Left ventricle myocardium superior (tissue), 1 donor: Measurements from ENCODE around the gene ARRB1. TPM values are rescaled to one million over a fixed set of nuclear protein-coding genes. Genes with fewer than 3 reads are reported as not detected.
"Not testable (repeated sequence)": the region's sequence is repeated elsewhere in the genome, so short reads cannot be mapped to it uniquely, and the experiment has no call there.

Experiments
- ATAC-seq: fragments of 200-7000 bp; cut with Tn5 transposase; one replicate; pipeline ENCODE4 v1.9.1; 2020; ENCODE audit warnings: mild to moderate bottlenecking, moderate library complexity
- DNase-seq: peaks from one replicate; pipeline ENCODE4 v3.0.0-alpha.2; 2020
- intact Hi-C: fragments of 100-400 bp; cut with micrococcal nuclease; formaldehyde crosslinking; loops from one replicate; pipeline ENCODE4 v1.11.0; 2022
- total RNA-seq: library from RNA; stranded (reverse); fragmentation: NEBNext Ultra II Directional; extraction: Animal tissue kit (Norgen Biotek cat#: 25700); gene quantifications from one replicate; pipeline ENCODE4 v1.2.1, GENCODE V29; 2021
- donor health status: DM: no; HTN: yes; CAD: no; lungs with severe emphysema.

Gene ARRB1
- total RNA-seq, 1 donor from 2014 or later = 26.5 TPM

DNA sequence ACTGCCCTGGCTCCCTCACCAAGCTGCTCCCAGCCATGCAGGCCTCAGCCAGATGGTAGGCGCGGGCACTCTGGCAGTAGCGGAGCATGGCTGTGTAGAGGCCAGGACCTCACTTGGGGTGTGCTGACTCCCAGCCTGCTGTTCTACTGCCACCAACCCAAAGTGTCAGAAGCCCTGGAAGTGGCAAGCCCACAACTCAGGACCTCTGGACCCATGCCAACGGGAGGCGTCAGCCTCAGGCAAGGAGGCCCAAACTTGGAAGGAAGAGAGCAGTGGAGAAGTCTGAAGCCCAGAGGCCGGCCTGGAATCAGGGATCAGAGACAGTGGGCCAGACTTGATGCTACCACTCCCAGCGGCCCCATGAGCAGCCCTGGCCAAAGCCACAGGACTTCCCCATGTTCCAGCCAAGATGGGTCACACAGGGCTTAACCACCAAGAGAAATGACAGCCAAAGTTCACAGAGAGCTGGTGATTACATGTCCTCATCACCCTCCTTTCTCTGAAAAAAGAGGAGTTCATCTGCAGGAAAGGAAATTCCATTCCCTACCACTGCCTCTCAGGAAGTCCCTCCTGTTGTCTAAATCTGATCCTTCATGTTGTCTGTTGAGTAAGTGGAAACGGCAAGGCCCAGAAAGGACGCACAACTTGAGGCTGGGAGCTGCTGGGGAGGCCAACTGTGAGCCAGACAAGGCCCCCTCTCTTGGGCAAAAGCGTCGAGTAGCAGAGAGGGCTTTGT is 4.4 kb downstream of the ARRB1 start:
- DNase-seq = peak; percentile 73
- ATAC-seq = no peak
- intact Hi-C loops = no loop called here

DNA sequence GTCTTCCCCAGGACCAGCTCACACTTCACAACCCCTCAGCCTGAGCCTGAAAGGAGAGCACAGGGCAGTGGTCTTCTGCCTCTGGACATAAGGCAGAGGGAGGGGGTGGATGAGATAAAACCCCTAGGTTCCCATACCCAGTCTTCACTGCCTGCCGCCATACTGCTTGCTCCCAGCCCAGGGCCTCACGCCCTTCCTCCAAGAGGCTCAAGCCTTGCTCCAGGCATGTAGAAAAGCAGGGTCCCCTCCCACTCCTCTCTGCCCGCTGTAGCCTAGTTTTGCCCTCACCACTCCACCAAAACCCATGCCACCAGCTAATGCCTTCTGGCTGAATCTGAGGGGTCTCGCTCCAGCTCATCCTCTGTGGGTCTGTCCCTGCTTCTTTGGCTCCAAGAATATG is 5.2 kb downstream of the ARRB1 start:
- intact Hi-C loops = no loop called here
- ATAC-seq (no peak), DNase-seq (no peak)

DNA sequence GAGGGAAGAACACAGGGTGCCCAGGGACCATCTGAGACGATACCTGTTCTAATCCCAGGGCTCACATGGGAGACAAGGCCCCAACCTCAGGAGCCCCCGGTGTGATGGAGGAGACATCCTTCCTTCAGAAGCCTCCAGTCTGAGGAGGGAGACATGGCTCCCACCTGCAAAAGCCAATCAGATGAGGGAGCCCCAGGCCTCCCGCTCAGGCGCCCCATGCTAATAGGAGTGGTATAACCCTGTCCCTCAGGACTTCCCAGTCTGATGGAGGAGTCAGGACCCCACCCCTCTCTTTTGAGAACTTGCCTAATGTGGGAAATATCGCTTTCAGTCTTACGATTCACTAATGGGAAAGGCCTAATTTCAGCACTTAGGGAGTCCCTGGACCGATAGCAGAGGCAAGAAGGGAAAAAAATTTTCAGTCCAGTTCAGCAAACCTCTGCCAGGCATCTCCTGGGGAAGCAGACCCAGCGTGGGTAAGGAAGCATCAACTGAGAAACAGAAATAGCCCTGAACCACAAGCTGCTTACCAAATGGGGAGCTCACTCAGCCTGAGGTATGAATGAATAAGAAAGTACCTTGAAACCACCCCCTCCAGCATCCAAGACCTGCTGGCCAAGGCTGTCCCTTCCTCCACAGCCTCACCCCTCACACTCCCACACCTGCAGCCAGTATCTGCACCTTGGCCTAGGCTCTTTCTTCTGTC is 5.9 kb downstream of the ARRB1 start:
- DNase-seq (no peak), ATAC-seq (no peak)
- intact Hi-C loops = no loop called here

DNA sequence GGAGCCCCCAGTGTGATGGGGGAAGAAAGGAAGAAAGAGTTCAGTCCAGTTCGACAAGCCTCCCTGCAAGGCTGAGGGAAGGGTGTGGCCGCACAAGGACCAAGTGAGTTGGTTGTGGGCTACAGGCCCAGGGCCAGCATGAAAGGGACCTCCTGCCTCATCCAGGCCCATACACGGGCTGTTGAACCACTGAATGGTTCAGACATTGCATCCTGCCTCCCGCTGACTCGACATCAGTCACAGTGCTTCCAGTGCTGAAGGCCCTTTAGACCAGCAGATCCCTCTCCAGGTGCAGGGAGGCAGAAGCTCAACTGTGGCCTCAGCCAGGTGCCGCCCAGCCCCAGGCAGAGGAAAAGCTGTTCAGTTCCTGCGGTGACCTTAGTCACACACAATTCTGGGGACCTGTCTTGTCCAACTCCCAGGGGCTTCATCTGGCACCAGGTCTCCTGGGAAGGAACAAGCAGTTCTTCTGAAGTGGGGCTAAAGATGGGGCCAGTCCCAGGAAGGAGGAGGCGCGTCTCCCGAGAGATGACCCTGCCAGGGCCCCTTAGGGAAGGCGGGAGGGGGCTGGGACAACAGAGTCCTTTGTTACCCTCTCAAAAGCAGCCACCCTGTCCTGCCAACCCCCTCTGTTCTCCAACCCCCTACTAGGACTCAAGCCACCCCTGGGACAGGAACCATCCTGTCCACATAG is 6.6 kb downstream of the ARRB1 start:
- ATAC-seq (no peak), DNase-seq (no peak)
- intact Hi-C loops = no loop called here

DNA sequence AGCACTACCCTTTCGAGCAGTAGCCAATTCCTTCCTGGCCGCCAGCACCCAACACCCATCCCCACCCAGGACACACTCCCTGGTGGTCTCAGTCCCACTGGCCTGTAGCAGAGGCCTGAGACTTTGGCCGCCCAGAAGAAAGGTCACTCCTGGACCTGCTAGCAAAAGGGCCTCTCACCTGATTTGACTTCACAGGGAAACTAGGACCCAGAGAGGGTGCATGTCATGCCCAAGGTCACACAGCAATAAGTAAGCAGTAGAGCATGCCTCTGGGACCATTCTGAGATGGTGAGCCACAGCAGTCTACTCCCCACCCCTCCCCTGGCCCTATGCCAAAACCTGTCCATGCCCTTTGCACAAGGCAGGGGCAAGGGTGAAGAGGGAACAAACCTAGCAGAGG is 7.3 kb downstream of the ARRB1 start:
- ATAC-seq (no peak), DNase-seq (no peak)

DNA sequence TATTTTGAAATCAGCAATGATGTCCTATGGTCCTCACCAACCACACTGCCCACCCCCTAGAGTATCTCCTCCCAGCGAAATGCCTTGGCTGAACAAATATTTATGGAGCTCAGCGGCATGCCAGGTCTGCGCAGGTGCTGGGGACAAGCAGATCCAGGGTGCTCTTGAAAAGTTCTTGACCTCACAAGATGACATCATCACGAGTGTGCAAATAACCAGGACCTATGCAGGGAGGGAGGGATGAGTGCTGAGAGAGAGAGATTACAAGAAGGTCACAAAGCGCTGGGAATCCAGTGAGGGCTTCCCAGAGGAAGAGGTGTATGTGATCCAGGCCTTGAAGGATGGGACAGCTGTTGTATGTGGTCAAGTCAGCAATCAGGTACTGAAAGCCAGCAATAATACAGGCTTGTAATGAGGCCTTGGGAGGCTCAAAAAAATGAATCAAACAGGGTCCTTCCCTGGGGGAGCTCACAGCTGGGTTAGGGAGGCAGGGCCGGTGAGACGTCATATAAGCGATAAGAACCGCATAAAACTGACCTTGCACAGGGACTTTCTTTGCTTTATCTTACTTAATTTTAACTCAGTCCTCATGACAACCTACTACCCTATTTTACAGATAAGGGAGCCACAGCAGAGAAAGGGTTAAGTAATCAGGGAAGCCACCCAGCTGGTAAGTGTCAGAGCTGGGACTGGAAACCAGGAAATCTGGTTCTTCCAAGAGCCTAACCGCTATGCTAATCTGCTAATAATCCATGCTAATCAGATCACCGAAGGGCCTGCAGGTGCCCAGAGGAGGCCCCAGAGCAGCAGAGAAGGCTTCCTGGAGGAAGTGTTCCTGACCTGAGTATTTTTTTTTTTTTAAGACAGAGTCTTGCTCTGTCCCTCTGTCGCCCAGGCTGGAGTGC is 8.2 kb downstream of the ARRB1 start:
- peak; percentile 24 for DNase-seq
- intact Hi-C loops = no loop called here
- ATAC-seq = peak; percentile 10

More for the DNA sequence above, 7.3 kb downstream of the ARRB1 start:
- intact Hi-C loops = no loop called here

DNA sequence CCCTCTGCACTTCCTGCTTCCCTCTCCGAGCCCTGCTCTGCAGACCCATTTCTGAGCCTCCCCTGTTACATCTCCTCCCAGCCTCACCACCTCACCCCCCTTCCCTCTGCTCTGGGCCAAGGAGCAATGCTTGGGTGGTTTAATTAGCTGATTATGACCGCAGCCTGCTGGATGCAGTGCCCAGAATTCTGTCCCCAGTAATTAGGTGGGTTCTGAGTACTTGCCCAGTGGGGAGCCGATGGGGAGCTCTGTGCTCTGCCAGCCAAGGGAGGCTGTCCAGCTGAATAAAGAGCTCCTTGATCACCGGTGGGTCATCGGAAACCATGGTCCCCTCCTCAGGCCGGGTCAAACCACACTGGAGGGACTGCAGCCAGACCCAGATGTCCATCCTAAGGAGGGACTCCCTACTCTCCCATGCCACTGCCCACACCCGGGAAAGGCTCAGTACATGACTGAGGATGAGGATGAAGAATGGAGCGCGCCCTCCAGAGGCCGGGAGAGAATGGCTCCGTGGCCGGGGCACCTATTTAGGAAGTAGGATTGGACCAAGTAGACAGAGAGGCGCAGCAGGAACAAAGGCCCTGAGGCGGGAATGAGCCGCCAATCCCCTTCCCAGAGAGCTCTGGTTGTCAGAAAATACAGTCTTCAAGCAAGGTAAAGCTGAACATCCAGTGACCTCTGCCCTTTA is 9.1 kb downstream of the ARRB1 start:
- DNase-seq (peak; percentile 31), ATAC-seq (no peak)
- intact Hi-C loops = no loop called here

DNA sequence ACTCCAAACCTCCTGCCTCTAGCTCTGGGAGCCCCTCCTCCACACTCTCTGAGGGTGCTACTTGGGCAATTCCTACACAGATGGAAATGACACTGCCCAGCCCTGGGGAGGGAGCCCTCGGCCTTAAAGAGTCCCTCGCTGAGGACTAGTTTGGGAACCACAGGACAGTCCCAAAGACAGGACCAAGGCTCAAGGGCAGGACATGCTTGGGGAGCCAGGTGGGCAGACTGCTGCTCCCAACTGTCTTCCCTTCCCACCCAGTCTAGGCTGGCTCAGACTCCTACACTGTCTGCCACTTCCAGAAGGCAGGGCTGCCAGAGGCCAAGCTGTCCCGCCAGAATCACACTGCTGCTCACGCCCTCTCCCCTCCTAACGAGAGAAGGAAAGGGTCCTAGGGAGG is 9.8 kb downstream of the ARRB1 start:
- DNase-seq (no peak), ATAC-seq (peak; percentile 4)
- intact Hi-C loops = no loop called here

DNA sequence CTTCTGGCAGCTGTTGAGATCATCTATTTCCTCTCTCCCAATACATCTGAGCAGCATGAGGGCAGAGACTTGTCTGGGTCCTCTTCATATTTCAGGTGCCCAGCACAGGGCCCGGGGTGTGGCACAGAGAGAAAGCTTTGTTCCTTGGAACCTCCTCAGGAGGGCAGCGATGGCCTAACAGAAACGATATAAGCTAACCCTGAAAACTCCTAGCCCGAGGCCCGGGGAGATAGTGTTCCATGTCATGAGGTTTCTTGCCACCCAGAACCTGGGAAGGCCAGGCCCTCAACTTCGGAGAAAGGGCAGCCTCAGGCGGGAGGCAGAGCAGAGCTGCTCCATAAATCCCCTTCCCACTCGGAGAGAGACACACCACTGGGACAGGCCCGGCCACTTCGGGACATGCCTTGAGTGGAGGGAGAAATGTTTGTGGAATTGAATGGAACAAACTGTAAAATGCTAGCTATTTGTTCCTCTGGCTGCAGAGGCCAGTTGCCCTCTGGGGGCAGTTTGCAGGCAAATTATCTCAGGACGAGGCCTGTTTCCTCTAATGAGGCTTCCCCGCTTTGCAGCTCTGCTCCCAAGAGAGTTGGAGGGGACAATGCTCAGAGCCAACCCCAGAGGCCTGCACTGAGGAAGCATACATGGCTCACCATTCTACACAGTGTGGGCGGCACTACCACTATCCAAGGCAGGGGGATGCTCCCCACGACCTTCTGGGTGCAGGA is 11.6 kb downstream of the ARRB1 start:
- intact Hi-C loops = no loop called here
- DNase-seq (peak; percentile 56), ATAC-seq (peak; percentile 46)

DNA sequence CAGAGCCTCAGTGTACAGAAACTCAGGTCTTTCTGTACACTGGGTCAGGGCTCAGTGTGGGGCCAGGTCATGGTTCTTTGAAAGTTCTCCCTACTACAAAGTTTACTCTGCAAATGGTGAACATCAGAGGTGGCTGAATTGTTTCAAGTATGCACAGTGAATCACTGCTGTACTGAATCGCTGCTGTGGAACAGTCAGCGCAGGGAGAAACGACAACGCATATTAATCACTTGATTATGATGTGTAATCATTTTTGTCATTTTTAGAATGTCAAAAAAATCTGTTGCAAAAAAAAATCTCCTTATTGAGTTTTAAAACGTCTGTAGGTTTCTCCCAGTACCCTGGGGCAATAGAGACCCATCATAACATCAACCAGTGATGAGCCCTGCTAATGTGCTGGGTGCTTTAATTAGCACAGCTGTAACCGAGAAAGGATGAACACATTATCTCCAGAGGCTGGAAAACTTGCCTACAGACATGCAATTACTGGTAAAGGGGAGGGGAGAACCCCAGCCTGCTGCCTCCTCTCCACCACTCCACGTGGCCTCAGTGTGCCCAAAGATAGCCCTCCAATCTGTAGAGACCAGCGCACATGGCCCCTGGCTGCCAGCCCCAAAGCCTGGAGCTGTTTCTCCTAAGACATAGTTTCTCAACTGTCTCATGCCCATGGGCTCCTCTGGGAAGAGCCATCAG is 12.8 kb downstream of the ARRB1 start:
- intact Hi-C loops = no loop called here
- no peak for DNase-seq
- ATAC-seq = peak; percentile 46

DNA sequence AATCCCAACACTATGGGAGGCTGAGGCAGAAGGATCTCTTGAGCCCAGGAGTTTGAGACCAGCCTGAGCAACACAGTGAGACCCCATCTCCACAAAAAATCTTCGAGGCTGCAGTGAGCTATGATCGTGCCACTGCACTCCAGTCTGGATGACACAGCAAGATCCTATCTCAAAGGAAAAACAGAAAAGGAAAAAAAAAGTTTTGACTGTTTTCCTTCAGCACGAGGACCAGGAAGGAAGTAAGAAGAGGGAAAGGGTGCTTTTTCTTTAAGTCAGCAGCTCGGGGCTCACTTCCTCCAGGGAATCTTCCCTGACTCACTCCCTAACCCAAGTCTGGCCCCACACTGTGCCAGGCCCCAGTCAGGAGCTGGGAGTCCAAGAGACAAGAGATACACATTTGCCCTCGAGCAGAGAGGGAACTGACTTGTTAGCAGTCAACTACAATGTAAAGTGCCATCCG is 14.2 kb downstream of the ARRB1 start:
- intact Hi-C loops = no loop called here
- DNase-seq = peak; percentile 62
- ATAC-seq = peak; percentile 9

DNA sequence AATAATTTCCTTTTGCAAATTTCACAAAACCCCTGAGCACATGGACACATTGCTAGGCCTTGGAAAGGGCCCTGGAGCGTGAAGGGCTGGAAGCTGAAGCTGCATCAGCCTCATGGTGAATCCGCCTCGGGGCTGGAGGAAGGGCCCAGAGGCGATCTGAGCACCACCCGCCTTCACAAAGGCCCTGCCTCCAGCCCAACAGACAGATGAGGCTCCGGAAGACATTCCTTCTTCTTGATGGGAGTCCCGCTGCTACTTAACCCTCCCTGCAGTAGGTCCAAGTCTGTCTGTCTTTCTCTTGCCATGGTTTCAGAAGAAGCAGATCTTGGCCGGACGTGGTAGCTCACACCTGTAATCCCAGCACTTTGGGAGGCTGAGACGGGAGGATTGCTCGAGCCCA is 16.5 kb downstream of the ARRB1 start:
- ATAC-seq (no peak), DNase-seq (peak; percentile 27)
- intact Hi-C loops = no loop called here

DNA sequence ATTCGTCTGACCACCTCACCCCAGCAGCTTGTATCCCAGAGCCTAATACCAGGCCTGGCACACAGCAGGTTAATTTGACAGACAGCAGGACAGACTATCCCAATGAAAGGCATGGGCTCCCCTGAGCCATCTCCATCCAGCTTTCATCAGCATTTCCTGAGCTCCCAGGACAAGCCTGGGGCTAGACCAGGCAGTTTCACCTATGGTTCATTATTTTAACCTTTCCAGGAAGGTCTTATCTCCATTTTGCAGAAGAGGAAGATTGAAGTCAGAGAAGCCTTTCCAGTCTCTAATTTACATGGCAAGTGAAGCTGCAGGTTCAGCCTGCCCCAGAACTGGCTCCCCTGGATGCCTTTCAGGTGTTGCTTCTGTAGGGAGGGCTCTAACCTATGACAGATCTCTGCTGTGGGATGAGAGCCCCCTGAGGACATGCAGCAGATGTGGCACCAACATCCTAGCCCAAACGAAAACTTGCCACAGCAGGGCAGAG is 17.0 kb downstream of the ARRB1 start:
- intact Hi-C loops = no loop called here
- no peak for ATAC-seq

DNA sequence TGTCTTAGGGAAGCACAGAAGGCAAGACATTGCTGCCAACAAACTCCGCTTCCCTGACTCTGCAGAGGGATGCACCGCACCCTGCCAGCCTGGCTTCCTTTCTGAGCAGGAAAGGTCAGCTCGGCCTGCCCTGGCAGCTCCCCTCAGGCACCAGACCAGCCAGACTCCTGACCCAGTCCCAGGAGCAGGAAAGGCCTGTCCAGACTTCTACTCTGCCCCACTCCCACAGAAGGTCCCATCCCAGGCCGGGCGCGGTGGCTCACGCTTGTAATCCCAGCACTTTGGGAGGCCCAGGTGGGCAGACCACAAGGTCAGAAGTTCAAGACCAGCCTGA is 17.7 kb downstream of the ARRB1 start:
- DNase-seq (no peak), ATAC-seq (no peak)
- intact Hi-C loops = no loop called here

More for the DNA sequence above, 17.0 kb downstream of the ARRB1 start:
- DNase-seq = peak; percentile 9

DNA sequence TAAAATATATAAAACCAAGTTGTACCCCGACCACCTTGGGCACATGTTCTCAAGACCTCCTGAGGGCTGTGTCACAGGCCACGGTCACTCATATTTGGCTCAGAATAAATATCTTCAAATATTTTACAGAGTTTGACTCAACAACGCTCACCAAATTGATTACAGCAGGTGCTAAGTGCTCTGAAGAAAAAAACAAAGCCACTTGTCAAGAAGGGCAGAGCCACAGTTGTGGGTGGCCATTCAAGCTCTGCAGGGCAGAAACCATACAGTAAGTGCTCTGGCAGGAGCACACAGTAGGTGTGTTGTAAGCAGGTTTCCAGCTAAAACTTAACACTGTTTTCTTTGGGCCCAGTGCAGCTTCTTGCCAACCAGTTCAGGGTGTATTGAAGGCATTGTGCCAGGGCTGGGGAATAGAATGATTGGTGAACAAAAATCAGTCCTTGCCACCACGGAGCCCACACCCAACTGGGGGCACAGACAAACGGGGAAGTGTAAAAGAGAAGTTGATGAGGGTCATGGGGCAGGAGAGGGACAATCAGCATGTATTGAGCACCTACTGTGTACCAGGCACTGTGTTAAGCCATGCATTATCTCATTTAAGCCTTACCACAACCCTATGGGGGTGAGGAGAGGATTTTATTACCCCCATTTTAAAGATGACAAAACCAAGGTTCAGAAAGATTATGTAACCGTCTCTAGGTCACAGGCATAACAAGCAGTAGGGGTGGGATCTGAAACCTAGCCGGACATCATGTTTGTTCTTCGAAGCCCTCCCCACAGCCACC is 18.2 kb downstream of the ARRB1 start:
- no peak for ATAC-seq
- no peak for DNase-seq
- intact Hi-C loops = no loop called here

DNA sequence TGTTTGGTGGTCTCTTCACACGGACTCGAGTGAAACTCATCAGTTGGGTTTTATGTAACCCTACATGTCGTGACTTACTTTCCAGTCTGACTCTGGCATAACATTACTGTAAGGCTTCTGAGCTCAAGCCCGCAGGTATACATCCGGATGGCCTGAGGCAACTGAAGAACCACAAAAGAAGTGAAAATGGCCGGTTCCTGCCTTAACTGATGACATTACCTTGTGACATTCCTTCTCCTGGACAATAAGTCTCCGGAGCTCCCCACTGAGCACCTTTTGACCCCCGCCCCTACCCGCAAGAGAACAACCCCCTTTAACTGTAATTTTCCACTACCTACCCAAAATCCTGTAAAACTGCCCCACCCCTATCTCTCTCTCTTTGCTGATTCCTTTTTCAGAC is 19.7 kb downstream of the ARRB1 start:
- intact Hi-C loops, ATAC-seq: not testable (repeated sequence)

DNA sequence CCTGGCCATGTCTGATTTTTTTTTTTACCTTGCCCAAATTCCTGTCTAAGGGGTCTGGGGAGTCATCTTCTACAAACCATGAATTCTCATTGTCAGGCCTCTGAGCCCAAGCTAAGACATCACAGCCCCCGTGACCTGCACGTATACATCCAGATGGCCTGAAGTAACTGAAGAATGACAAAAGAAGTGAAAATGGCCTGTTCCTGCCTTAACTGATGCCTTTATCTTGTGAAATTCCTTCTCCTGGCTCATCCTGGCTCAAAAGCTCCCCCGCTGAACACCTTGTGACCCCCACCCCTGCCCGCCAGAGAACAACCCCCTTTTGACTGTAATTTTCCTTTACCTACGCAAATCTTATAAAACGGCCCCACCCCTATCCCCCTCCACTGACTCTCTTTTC is 20.2 kb downstream of the ARRB1 start:
- intact Hi-C loops, DNase-seq: not testable (repeated sequence)

More for the DNA sequence above, 19.7 kb downstream of the ARRB1 start:
- DNase-seq = not testable (repeated sequence)

More for the DNA sequence above, 20.2 kb downstream of the ARRB1 start:
- not testable (repeated sequence) for ATAC-seq
